Measurements from ENCODE around the gene TOMM5.
"Not testable (repeated sequence)": the region's sequence is repeated elsewhere in the genome, so short reads cannot be mapped to it uniquely, and the experiment has no call there.

TOMM5 gene

GRCh38 chr9:37609735-37610397, 17.5 kb upstream of the TOMM5 start:
- no peak overlapping the region for H3K4me3 ChIP-seq (ENCODE audit: low read length)
- peaks cover 5% of the 10 kb centered on the region; the same call in 1 of the 2 replicates for H3K27me3 ChIP-seq (ENCODE audit: insufficient read depth, low read length)
- H3K4me1 ChIP-seq (ENCODE audit: insufficient read depth, low read length): no peaks in the 10 kb centered on the region
- H3K9me3 ChIP-seq (ENCODE audit: insufficient read depth, low read depth, low read length): no peaks in the 10 kb centered on the region
- H3K36me3 ChIP-seq (ENCODE audit: insufficient read depth, low read depth, low read length): no peaks in the 10 kb centered on the region
- H3K9ac ChIP-seq (ENCODE audit: low read depth, low read length): no peak overlapping the region
- H3K27ac ChIP-seq (ENCODE audit: low read length): no peak overlapping the region

- no peak overlapping the region for H3K27ac ChIP-seq (ENCODE audit: low read length)
- H3K4me1 ChIP-seq (ENCODE audit: insufficient read depth, low read length): no peaks in the 10 kb centered on the region
- no peaks in the 10 kb centered on the region for H3K9me3 ChIP-seq (ENCODE audit: insufficient read depth, low read depth, low read length)
- no peak overlapping the region for H3K9ac ChIP-seq (ENCODE audit: low read depth, low read length)
- peaks cover 5% of the 10 kb centered on the region; the same call in 1 of the 2 replicates for H3K27me3 ChIP-seq (ENCODE audit: insufficient read depth, low read length)
- no peaks in the 10 kb centered on the region for H3K36me3 ChIP-seq (ENCODE audit: insufficient read depth, low read depth, low read length)
- H3K4me3 ChIP-seq (ENCODE audit: low read length): no peak overlapping the region
Observed at GRCh38 chr9:37608250-37608649, 15.9 kb upstream of the TOMM5 start.

DNA sequence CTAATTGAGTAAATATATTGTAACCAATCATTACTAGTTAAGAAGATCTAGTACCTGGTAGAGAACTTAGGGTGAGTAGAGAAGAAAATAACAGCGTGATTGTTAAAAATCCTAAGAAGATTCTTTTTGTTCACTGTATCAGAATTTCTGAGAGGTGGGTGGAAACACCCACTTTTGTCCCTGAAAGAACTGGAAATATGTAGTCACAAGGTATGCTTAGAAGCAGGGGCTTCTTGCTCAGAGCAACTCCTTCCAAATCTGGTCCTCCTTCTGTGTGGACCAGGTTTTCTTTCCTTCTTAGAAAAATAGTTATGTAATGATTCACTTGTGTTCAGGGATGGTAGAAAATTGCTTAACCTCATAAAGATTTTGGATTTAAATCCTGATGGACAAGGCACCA, 11.9 kb upstream of the TOMM5 start:
- peaks cover 5% of the 10 kb centered on the region; the same call in 1 of the 2 replicates for H3K27me3 ChIP-seq (ENCODE audit: insufficient read depth, low read length)
- no peak overlapping the region for H3K9ac ChIP-seq (ENCODE audit: low read depth, low read length)
- no peaks in the 10 kb centered on the region for H3K4me1 ChIP-seq (ENCODE audit: insufficient read depth, low read length)
- no peaks in the 10 kb centered on the region for H3K36me3 ChIP-seq (ENCODE audit: insufficient read depth, low read depth, low read length)
- no peaks in the 10 kb centered on the region for H3K9me3 ChIP-seq (ENCODE audit: insufficient read depth, low read depth, low read length)
- H3K27ac ChIP-seq (ENCODE audit: low read length): no peak overlapping the region
- H3K4me3 ChIP-seq (ENCODE audit: low read length): no peak overlapping the region

- Histone ChIP-seq H3K36me3 (ENCODE audit: insufficient read depth, low read depth, low read length) (no peaks in the 10 kb centered on the region), H3K9me3 (ENCODE audit: insufficient read depth, low read depth, low read length) (no peaks in the 10 kb centered on the region), H3K27ac (ENCODE audit: low read length) (no peak overlapping the region), H3K4me3 (ENCODE audit: low read length) (no peak overlapping the region), H3K9ac (ENCODE audit: low read depth, low read length) (no peak overlapping the region), H3K27me3 (ENCODE audit: insufficient read depth, low read length) (peaks cover 5% of the 10 kb centered on the region; the same call in 1 of the 2 replicates), H3K4me1 (ENCODE audit: insufficient read depth, low read length) (no peaks in the 10 kb centered on the region)
Observed at GRCh38 chr9:37602817-37603216, 10.4 kb upstream of the TOMM5 start.

- H3K36me3 ChIP-seq (ENCODE audit: insufficient read depth, low read depth, low read length); H3K9ac ChIP-seq (ENCODE audit: low read depth, low read length); H3K27me3 ChIP-seq (ENCODE audit: insufficient read depth, low read length); H3K4me3 ChIP-seq (ENCODE audit: low read length); H3K27ac ChIP-seq (ENCODE audit: low read length); H3K9me3 ChIP-seq (ENCODE audit: insufficient read depth, low read depth, low read length); H3K4me1 ChIP-seq (ENCODE audit: insufficient read depth, low read length): not testable (repeated sequence)
Observed at GRCh38 chr9:37602061-37602460, 9.7 kb upstream of the TOMM5 start.

DNA sequence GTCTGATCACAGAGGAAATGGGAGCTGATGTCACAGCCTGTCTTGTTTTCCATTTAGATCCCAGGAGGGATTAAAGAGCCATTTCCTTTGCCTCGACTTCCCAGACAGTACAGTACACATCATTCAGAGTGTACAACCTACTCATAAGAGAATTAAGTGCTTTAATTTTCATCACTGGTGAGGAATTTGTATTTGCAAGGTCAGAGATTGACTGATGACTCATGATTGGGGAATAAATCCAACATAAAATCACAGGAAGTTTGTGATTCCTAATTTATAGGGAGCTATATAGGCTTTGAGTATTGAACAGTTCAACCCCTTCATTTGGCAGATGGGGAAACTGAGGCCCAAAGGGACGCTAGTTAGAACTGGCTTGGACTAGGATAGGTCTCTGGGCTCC, 4.1 kb upstream of the TOMM5 start:
- no peak overlapping the region for H3K9ac ChIP-seq (ENCODE audit: low read depth, low read length)
- no peaks in the 10 kb centered on the region for H3K9me3 ChIP-seq (ENCODE audit: insufficient read depth, low read depth, low read length)
- H3K4me1 ChIP-seq (ENCODE audit: insufficient read depth, low read length): no peaks in the 10 kb centered on the region
- no peak overlapping the region for H3K4me3 ChIP-seq (ENCODE audit: low read length)
- no peak overlapping the region for H3K27ac ChIP-seq (ENCODE audit: low read length)
- no peaks in the 10 kb centered on the region for H3K36me3 ChIP-seq (ENCODE audit: insufficient read depth, low read depth, low read length)
- H3K27me3 ChIP-seq (ENCODE audit: insufficient read depth, low read length): peaks cover 50% of the 10 kb centered on the region

DNA sequence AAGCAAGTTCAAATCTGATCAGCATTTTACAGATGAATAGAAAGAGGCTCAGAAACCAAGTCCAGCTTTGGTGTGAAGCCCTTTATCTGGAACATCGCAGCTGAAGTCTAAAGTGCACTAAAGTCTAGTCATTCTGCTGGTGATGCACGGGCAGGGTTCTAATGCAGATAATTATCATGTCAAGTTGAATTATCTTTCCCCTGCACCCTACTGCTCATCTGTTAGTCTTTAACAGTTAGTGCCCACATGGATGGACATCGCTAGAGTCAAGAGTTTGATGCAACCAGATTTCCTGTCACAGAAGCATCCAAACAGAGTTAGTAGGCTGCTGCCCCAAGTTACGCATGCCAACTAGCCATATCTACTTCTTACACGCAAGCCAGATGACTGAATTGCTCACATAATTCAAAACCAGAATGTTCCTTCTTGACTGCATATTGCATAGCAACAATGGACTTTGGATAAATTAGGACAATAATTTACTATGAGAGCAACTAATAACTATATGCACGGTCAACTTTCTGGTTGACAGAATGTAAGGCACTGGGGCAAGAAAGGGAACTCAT, 1.6 kb upstream of the TOMM5 start:
- no peak overlapping the region for H3K4me3 ChIP-seq (ENCODE audit: low read length)
- no peak overlapping the region for H3K27ac ChIP-seq (ENCODE audit: low read length)
- peaks cover 10% of the 10 kb centered on the region; the same call in 1 of the 2 replicates for H3K36me3 ChIP-seq (ENCODE audit: insufficient read depth, low read depth, low read length)
- peaks cover 50% of the 10 kb centered on the region for H3K27me3 ChIP-seq (ENCODE audit: insufficient read depth, low read length)
- H3K9ac ChIP-seq (ENCODE audit: low read depth, low read length): no peak overlapping the region
- no peaks in the 10 kb centered on the region for H3K9me3 ChIP-seq (ENCODE audit: insufficient read depth, low read depth, low read length)
- H3K4me1 ChIP-seq (ENCODE audit: insufficient read depth, low read length): 0 out of 2 replicates have a peak, but pooled peaks cover 4% of the 10 kb centered on the region

GRCh38 chr9:37587521-37587920, 4.9 kb downstream of the TOMM5 start:
- Histone ChIP-seq H3K27ac (ENCODE audit: low read length) (no peak overlapping the region), H3K4me1 (ENCODE audit: insufficient read depth, low read length) (0 out of 2 replicates have a peak, but pooled peaks cover 4% of the 10 kb centered on the region), H3K9ac (ENCODE audit: low read depth, low read length) (no peak overlapping the region), H3K36me3 (ENCODE audit: insufficient read depth, low read depth, low read length) (peaks cover 74% of the 10 kb centered on the region), H3K9me3 (ENCODE audit: insufficient read depth, low read depth, low read length) (no peaks in the 10 kb centered on the region), H3K4me3 (ENCODE audit: low read length) (no peak overlapping the region), H3K27me3 (ENCODE audit: insufficient read depth, low read length) (peaks cover 8% of the 10 kb centered on the region; the same call in 1 of the 2 replicates)

- no peaks in the 10 kb centered on the region for H3K27me3 ChIP-seq (ENCODE audit: insufficient read depth, low read length)
- H3K9me3 ChIP-seq (ENCODE audit: insufficient read depth, low read depth, low read length): no peaks in the 10 kb centered on the region
- H3K27ac ChIP-seq (ENCODE audit: low read length): no peak overlapping the region
- no peak overlapping the region for H3K4me3 ChIP-seq (ENCODE audit: low read length)
- H3K9ac ChIP-seq (ENCODE audit: low read depth, low read length): no peak overlapping the region
- H3K4me1 ChIP-seq (ENCODE audit: insufficient read depth, low read length): no peaks in the 10 kb centered on the region
- H3K36me3 ChIP-seq (ENCODE audit: insufficient read depth, low read depth, low read length): peaks cover 85% of the 10 kb centered on the region
Observed at GRCh38 chr9:37583522-37584121, 8.8 kb downstream of the TOMM5 start.

DNA sequence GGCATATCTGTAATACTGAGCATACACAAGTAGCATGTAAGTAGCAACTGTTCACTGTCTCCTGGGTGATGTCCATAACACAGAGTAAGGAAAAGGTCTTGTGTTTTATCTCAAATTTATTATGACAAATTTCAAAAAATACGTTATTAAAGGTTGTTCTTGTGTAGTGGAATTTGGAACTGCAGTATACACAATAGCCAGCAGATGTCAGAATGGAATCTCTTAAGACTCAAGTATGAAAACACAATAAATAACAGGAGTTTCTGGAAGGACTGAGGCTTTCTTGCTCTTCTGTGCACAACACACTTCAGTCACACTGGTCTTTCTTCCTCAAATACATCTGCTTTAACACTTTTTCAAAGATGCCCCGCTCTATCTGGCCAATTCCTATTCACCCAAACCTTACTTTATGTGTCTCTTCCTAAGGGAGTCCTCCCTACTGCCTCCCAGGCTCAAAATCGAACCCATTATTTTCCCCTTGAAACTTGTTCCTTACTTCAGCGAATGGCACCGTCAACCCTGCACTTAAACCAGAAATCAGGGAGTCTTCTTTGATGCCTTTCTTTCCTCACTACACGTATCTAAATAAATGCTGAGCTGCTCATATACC, 9.7 kb downstream of the TOMM5 start:
- Histone ChIP-seq H3K36me3 (ENCODE audit: insufficient read depth, low read depth, low read length) (peaks cover 75% of the 10 kb centered on the region), H3K4me1 (ENCODE audit: insufficient read depth, low read length) (no peaks in the 10 kb centered on the region)

GRCh38 chr9:37575921-37576721, 16.3 kb downstream of the TOMM5 start, which contains the start of gene FBXO10:
FBXO10 (minus strand) TSS chr9:37576380; CDS start chr9:37541768, 34,612 bp downstream.
- Histone ChIP-seq H3K36me3 (ENCODE audit: insufficient read depth, low read depth, low read length) (peaks cover 12% of the 10 kb centered on the region; the same call in 1 of the 2 replicates), H3K9me3 (ENCODE audit: insufficient read depth, low read depth, low read length) (no peaks in the 10 kb centered on the region), H3K27me3 (ENCODE audit: insufficient read depth, low read length) (no peaks in the 10 kb centered on the region; the same call in 1 of the 2 replicates), H3K4me1 (ENCODE audit: insufficient read depth, low read length) (peaks cover 22% of the 10 kb centered on the region), H3K9ac (ENCODE audit: low read depth, low read length) (peak within 1 kb of the TSS; percentile 71), H3K27ac (ENCODE audit: low read length) (peak within 1 kb of the TSS; percentile 48), H3K4me3 (ENCODE audit: low read length) (peak within 1 kb of the TSS; percentile 83)

More for the DNA sequence above, 9.7 kb downstream of the TOMM5 start:
- no peaks in the 10 kb centered on the region for H3K9me3 ChIP-seq (ENCODE audit: insufficient read depth, low read depth, low read length)
- no peak overlapping the region for H3K4me3 ChIP-seq (ENCODE audit: low read length)
- H3K9ac ChIP-seq (ENCODE audit: low read depth, low read length): no peak overlapping the region
- no peak overlapping the region for H3K27ac ChIP-seq (ENCODE audit: low read length)
- no peaks in the 10 kb centered on the region for H3K27me3 ChIP-seq (ENCODE audit: insufficient read depth, low read length)
